NCI-H1436 (cell line): Measurements from ENCODE around the gene RPL28.
A peak's percentile ranks its signal among the peaks of the same experiment; 100 is the strongest.

ENCODE experiments used
- DNase-seq: peaks from one replicate; lab custom pipeline; 2025; lab: John Stamatoyannopoulos, UW

RPL28 gene

DNA sequence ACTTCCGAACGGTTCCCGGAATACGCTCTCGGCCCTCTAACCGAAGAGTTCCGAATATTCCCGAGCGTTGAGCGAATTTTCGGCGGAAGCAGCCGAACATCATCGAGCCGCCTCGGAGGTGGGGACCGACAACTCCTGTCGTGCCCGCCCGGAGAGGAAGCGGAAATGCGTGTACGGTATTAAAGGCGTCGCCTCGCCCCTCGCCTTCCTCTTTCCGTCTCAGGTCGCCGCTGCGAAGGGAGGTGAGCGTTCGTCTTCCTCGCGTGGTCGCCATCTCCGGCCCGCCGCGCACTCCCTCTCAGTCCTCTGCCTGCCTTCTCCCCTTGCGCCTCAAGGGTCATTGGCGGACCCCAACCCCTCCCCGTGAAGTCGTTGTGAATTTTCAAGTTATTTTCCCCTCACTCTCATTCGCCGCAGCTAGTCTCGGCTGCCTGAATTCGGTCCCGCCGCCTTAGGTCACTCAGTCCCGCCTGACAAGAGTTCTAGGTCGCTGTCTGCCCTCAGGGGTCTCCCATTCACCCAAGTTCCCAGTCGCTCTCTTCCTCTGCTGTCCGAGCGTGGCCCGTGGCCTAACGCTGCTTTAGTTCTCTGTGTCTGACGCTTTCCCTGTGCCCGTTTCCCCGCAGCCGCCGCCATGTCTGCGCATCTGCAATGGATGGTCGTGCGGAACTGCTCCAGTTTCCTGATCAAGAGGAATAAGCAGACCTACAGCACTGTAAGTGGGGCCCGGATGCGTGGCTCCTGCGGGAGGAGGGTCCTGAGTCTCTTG is at the start of gene RPL28:
Gene RPL28, plus strand, starts transcription at position 209 of the 769 bp plus-strand sequence. Its CDS starts 426 bp downstream, at position 635.
- peak; percentile 100 for DNase-seq

DNA sequence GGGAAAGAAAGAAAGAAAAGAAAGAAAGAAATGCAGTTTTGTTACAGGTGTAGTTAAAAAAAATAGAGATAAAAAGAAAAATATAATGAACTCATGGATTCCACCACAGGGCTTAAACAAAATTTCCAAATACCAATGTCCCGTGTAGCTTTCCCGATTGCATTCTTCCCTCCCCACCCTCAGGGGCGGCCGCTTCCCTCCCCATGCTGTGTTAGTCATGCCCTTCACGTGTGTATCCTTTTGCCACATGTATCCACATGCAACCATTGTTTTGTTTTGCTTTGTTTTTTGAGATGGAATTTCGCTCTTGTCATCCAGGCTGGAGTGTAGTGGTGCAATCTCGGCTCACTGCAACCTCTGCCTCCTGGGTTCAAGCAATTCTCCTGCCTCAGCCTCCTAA is 49.6 kb upstream of the RPL28 start:
- DNase-seq: no peak

DNA sequence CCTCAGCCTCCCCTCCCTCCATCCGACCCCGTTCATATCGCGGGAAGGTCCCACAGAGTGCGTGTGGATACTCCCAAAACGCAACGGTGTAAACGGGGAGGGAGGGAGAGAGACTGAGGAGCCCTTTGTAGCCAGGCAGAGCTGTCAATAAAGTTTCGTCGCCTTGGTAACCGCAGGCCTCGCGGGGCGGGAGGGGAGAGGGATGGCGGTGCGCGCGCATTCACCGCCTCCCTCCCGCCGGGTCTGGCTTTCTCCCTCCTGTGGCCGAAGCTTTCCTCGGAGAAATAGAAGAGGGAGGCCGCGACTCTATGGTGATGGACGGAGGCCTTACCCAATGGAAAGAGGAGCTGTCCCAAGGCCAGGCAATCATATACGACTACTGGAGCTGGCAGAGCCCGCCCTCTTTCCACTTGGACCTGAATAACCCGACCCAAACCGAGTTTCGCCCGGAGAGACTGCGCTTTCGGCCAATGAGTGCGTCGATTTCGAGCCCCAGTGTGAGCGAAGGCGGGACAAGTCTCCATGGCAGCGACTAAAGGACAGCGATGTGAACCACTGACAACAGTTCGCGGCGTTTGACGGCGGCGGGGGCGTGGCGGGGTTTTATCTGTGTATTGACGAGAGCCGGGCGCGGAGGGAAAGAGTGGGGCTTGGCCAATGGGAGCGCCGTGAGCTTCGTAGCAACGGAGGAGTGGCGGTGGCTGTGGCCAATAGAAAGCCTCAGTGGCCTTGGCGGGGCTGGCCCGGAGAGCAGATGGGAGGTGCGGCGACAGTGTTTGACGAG is 46.4 kb upstream of the RPL28 start, which contains the start of gene KMT5C:
Gene KMT5C, plus strand, starts transcription at position 772 of the 784 bp plus-strand sequence. CDS start 2,061 bp downstream, outside the sequence.
- DNase-seq: peak; percentile 100

GRCh38 chr19:55339889-55340783 is 45.6 kb upstream of the RPL28 start:
- no peak for DNase-seq

- no peak for DNase-seq
Observed at GRCh38 chr19:55340784-55341147, 45.0 kb upstream of the RPL28 start.

- DNase-seq: peak; percentile 83
Observed at GRCh38 chr19:55341171-55341588, 44.6 kb upstream of the RPL28 start.

- DNase-seq: no peak
Observed at GRCh38 chr19:55341595-55342531, 43.9 kb upstream of the RPL28 start.

GRCh38 chr19:55344444-55344843 is 41.3 kb upstream of the RPL28 start:
- DNase-seq: no peak

GRCh38 chr19:55345101-55345817 is 40.5 kb upstream of the RPL28 start:
- no peak for DNase-seq

DNA sequence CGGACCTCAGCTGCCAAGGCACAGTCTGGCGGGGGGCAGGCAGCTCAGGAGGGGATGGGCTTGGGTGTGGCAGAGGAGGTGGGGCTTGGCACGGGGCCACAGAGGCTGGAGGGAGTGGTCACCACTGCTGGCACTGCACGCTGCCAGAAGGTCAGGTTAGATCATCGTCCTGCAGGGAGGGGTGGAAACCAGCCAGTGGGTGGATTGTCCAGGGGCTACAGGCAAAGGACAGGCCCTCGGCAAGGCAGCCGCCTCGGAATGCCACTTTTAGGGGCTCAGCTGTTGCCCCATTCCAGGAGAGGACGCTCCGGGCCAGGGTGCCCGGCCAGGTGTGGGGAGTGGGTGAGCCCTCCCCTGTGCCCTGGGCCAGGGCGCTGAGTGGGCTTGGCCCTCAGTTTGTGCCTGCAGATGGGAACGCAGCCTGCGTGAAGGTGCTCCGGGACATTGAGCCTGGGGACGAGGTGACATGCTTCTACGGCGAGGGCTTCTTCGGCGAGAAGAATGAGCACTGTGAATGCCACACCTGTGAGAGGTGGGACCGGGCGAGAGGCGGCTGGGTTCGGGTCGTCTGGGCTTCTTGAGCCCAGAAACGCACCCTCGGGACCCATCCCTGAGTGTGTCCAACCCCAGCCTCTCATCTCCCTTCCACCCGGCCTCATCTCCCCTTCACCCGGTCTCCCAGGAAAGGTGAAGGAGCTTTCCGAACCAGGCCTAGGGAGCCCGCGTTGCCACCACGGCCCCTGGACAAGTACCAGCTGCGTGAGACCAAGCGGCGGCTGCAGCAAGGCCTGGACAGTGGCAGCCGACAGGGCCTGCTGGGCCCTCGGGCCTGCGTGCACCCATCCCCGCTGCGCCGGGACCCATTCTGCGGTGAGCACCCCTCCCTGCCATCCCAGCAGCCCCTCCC is 39.7 kb upstream of the RPL28 start:
- DNase-seq: no peak

GRCh38 chr19:55346725-55347441 is 38.8 kb upstream of the RPL28 start:
- DNase-seq: no peak

- no peak for DNase-seq
Observed at GRCh38 chr19:55347442-55348009, 38.2 kb upstream of the RPL28 start.

GRCh38 chr19:55348317-55349034 is 37.3 kb upstream of the RPL28 start:
- DNase-seq: no peak

DNA sequence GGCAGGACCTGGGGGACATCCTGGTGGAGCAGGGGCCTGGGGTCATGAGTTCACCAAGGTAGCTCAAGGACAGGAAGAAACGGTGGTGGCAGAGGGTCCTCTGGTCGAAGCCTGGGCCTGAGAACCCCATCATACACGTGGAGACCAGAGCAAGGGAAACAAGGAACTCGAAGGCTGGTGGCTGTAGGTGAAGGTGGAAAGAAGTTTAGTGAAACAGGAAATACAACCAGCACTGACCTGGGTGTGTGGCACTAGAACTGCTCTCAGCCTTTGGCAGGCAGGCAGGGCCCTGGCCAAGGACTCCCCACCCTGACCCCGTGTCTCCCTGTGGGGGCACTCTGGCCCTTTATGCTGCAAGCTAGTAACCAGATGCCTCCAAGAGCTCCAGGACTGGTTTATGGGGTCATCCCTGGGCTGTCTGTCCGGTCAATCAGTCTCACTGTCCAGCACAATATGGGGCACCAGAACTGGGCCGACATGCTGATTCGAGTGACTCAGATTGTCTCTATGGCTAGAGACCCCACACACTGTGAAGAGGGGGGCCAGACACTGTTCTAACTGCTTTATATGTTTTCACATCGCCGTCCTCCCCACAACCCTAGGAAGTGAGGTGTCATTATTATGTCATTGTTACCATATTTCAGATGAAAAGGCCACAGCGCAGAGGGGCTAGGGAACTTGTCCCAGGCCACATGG is 35.0 kb upstream of the RPL28 start:
- no peak for DNase-seq

DNA sequence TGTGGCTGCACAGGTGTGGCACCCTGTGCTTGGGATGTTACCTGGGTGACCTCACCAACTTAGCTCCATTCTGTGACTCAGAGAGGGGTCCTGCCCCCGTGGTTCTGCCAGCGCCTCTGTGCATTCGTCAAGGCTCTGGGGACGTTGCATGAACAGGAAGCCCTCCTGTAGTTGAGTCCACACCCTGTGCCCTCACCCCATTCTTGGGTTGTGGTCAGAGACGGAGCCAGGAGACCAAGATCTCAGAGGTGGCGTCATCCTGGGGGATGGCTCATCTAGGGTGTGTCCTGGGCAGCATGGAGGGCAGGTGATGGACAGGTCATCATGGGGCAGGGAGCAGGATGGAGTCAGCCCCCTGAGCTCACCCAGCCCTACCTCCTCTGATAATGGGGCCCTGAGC is 33.7 kb upstream of the RPL28 start:
- no peak for DNase-seq

- DNase-seq: no peak
Observed at GRCh38 chr19:55352549-55353145, 33.1 kb upstream of the RPL28 start.
